HEK293T (cell line): ENCODE measurements around the gene PHLPP1.

ENCODE experiments used
- CTCF ChIA-PET: fragments of 350-600 bp; formaldehyde crosslinking; extraction: SDS; loops from one replicate; lab custom pipeline; 2021; ENCODE audit warnings: antibody characterized with exemption, inconsistent platforms; lab: Yijun Ruan, JAX
- POLR2A ChIA-PET: fragments of 350-600 bp; formaldehyde crosslinking; extraction: SDS; loops from one replicate; lab custom pipeline; 2020; ENCODE audit warnings: antibody characterized with exemption, inconsistent platforms; lab: Yijun Ruan, JAX
- DNase-seq: peaks from one replicate; pipeline ENCODE4 v3.0.0; 2012; ENCODE audit warnings: mixed read lengths; ENCODE audit errors: extremely low spot score
- ARNT ChIP-seq: fragments of 450-650 bp; IDR thresholded peaks from 2 replicates; pipeline ENCODE4 v1.6.1; 2017; ENCODE audit warnings: mild to moderate bottlenecking
- BHLHE40 ChIP-seq: fragments of 450-650 bp; IDR thresholded peaks from 2 replicates; pipeline ENCODE4 v1.6.1; 2016; ENCODE audit warnings: mild to moderate bottlenecking, moderate library complexity, borderline replicate concordance
- CTBP1 ChIP-seq: fragments of 450-650 bp; IDR thresholded peaks from 2 replicates; pipeline ENCODE4 v1.6.1; 2016; ENCODE audit warnings: borderline replicate concordance
- ELF4 ChIP-seq: fragments of 450-650 bp; IDR thresholded peaks from 2 replicates; pipeline ENCODE4 v1.6.1; 2017; ENCODE audit warnings: antibody characterized with exemption
- FOXA1 ChIP-seq: fragments of 450-650 bp; IDR thresholded peaks from 2 replicates; pipeline ENCODE4 v1.6.1; 2016; ENCODE audit warnings: mild to moderate bottlenecking
- FOXK2 ChIP-seq: fragments of 450-650 bp; IDR thresholded peaks from 2 replicates; pipeline ENCODE4 v1.6.1; 2016; ENCODE audit warnings: mild to moderate bottlenecking
- FOXM1 ChIP-seq: fragments of 450-650 bp; IDR thresholded peaks from 2 replicates; pipeline ENCODE4 v1.6.1; 2017; ENCODE audit warnings: mild to moderate bottlenecking, borderline replicate concordance
- HDGF ChIP-seq: fragments of 450-650 bp; IDR thresholded peaks from 2 replicates; pipeline ENCODE4 v1.6.1; 2017; ENCODE audit warnings: antibody characterized with exemption, borderline replicate concordance
- L3MBTL2 ChIP-seq: fragments of 450-650 bp; conservative IDR thresholded peaks from 2 replicates; pipeline ENCODE4 v1.6.1; 2016; ENCODE audit warnings: mild to moderate bottlenecking
- LEF1 ChIP-seq: fragments of 450-650 bp; IDR thresholded peaks from 2 replicates; pipeline ENCODE4 v1.6.1; 2017; ENCODE audit warnings: mild to moderate bottlenecking, borderline replicate concordance
- NFRKB ChIP-seq: fragments of 450-650 bp; IDR thresholded peaks from 2 replicates; pipeline ENCODE4 v1.6.1; 2016; ENCODE audit warnings: mild to moderate bottlenecking, moderate library complexity
- SP1 ChIP-seq: fragments of 450-650 bp; IDR thresholded peaks from 2 replicates; pipeline ENCODE4 v1.6.1; 2017
- SUZ12 ChIP-seq: fragments of 450-650 bp; IDR thresholded peaks from 2 replicates; pipeline ENCODE4 v1.6.1; 2016; ENCODE audit warnings: mild to moderate bottlenecking
- TARDBP ChIP-seq: fragments of 450-650 bp; IDR thresholded peaks from 2 replicates; pipeline ENCODE4 v1.6.1; 2016
- ZNF384 ChIP-seq: fragments of 450-650 bp; IDR thresholded peaks from 2 replicates; pipeline ENCODE4 v1.6.1; 2016
- TF ChIP-seq, protein P1 (sequence below): fragments of 450-650 bp; IDR thresholded peaks from 2 replicates; pipeline ENCODE4 v1.6.1; 2016

Gene PHLPP1

DNA sequence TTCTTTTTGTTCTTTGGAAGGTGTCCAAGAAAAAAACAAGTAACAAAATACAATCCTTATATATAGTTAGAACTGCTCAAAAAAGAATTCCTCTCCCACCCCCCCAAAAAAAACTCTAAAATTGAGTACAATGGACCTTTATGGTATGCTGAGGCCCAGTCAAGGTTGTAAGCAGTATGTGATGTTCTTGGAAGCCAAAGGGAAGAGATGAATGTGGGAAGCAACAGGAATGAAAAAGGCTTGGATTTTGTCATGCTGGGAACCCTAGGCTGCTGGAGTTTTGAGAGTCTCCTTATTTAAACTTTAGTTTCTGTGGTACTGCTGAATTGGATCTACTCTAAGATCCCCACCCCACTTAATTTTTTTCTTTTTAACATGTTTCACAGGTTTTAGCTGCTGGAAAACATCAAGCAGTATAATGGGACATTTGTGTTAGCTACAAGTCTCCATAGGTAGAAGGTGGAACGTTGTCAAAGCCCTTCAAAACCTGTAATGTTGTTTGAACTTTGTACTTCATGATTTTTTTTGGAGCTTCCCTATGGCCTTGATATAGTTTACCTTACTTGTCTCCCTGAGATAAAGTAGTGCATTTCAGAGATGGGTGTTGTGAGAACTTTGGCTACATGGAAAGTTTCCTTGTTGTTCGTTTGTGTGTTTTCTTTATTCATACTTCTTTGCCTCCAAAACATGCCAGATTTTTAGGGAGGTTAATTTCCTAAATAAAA lies 57.7 kb downstream of the PHLPP1 start:
- no peak for TF ChIP-seq CTBP1
- no peak for TF ChIP-seq HDGF
- TF ChIP-seq, protein P1, sequence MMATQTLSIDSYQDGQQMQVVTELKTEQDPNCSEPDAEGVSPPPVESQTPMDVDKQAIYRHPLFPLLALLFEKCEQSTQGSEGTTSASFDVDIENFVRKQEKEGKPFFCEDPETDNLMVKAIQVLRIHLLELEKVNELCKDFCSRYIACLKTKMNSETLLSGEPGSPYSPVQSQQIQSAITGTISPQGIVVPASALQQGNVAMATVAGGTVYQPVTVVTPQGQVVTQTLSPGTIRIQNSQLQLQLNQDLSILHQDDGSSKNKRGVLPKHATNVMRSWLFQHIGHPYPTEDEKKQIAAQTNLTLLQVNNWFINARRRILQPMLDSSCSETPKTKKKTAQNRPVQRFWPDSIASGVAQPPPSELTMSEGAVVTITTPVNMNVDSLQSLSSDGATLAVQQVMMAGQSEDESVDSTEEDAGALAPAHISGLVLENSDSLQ = no peak
- TF ChIP-seq BHLHE40 = no peak
- TF ChIP-seq LEF1 = no peak
- TF ChIP-seq SP1 = no peak
- TF ChIP-seq FOXK2 = no peak
- TF ChIP-seq ELF4 = no peak
- TF ChIP-seq TARDBP = no peak
- CTCF ChIA-PET = no interaction called here
- POLR2A ChIA-PET = no interaction called here
- no peak for DNase-seq

DNA sequence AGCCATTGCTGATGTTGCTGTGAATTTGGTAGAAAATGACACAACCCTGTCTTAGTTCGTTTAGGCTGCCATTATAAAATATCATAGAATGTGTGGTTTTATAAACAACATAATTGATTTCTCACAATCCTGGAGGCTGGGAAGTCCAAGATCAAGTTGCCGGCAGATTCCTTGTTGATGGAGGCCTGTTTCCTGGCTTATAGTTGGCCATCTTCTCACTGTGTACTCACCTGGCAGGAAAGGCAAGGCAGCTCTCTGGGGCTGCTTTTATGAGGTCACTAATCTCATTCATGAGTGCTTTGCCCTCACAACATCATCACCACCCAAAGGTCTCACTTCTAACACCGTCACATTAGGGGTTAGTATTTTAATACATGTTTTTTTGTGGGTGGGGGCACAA lies 58.4 kb downstream of the PHLPP1 start:
- no peak for TF ChIP-seq FOXM1
- no peak for TF ChIP-seq BHLHE40
- no peak for TF ChIP-seq NFRKB
- no peak for TF ChIP-seq ELF4
- ChIA-PET POLR2A (no interaction called here), CTCF (no interaction called here)
- DNase-seq = no peak

DNA sequence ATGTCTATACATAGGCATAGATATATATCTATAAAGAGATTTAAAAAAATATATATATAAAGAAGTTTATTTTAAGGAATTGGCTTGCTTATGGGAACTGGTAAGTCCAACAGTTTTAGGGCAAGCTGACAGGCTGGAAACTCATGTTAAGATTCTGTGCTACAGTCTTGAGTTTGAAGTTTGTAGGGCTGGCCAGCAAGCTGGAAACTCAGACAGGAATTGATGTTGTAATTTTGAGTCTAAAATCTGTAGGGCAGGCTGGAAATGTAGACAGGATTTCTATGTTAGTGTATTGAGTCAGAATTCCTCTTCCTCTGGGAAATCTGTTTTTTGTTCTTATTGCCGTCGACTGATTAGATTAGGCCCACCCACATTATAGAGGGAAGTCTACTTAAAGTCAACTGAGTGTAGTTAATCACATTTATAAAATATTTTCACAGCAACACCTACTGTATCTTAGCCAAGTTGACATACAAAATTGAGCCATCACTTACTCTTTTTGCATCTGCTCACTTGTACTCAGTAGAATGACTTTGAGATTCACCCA lies 60.8 kb downstream of the PHLPP1 start:
- TF ChIP-seq FOXA1 = no peak
- no peak for DNase-seq
- ChIA-PET POLR2A (no interaction called here), CTCF (no interaction called here)

DNA sequence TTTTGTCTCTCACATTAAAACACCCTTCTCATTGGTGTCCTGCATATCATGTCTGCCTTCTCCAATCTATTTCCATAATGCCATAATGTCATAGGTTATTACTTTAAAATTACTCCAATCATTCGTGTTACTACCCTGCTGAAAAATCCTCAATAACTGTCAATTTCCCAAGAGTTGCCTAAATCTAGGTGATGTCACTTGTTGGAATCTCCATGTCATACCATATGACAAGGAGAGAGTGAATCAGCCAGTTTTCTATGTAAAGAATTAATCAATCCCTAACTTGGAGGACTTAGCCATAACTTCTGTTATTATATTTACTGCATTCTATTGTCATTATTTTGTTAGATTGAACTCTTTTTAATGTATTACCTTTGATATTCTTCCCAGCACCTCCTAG lies 62.5 kb downstream of the PHLPP1 start:
- ChIA-PET CTCF (no interaction called here), POLR2A (no interaction called here)
- DNase-seq = no peak
- TF ChIP-seq CTBP1 (no peak), SP1 (no peak), FOXM1 (no peak), FOXA1 (no peak), ELF4 (no peak), NFRKB (no peak), HDGF (no peak), SUZ12 (no peak), L3MBTL2 (no peak), LEF1 (no peak), FOXK2 (no peak), BHLHE40 (no peak), ZNF384 (no peak), ARNT (no peak)
- TF ChIP-seq, protein P1 = no peak

DNA sequence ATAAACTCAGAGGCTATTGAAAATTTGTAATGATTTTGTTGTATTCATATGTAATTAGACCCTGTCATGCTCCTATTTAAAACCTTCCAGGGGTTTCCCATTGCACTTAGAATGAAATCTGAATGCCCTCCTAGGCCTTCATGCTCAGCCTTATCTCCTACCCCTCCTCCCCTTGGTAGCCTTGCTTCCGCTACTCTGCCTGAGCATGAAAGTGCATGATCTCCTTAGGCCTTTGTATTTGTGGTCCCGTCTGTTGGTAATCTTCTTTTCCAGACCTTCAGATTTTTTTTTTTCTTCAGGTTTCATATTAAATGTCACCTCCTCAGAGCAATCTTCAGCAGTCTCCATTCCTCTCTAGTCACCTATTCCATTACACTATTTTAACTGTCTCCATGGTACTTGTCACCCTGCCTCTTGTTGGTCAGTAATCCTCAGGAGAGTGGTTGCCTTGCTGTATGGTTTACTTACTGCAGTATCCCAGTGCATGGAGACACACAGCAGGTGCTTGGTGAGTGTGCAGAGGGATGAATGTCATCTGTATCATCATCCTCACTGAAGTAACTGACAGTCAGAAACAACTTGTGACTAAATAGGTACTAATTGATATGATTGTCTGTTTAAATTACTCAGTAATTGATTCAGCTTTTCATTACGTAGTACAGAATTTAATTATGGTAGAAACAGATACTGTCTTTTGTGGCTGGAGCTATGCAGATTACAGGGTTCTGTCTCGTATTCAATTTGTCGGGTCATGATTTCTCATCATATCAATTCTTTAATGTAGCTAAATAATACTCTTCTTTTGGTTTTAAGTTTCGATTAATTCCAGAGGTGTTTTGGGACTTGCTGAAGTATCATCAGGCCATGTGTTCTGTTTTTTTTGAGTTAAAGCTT lies 63.9 kb downstream of the PHLPP1 start:
- CTCF ChIA-PET = no interaction called here

DNA sequence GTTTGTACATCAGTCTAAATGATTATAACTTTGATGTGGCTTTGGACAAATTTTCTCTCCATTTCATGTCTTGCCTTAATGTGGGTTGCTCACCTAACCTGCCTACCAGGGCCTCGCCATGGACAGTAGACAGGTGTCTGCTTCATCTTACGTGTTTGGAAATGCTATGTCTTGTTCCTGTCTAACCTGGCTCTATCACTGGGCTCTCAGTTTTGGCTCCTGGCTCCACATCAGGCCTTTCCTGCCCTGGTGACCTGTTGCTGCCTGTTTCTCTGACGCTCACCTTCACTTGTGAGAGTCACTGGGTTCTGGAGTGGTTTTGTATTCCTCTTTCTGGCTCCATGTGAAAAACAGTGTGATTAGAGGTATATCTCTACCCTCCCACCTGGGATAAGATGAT lies 65.9 kb downstream of the PHLPP1 start:
- TF ChIP-seq ELF4 (no peak), CTBP1 (no peak), HDGF (no peak)
- CTCF ChIA-PET = no interaction called here
- DNase-seq = no peak
- POLR2A ChIA-PET = no interaction called here

More for the DNA sequence above, 63.9 kb downstream of the PHLPP1 start:
- TF ChIP-seq L3MBTL2 (no peak), HDGF (no peak), SUZ12 (no peak), LEF1 (no peak), ZNF384 (no peak), SP1 (no peak), BHLHE40 (no peak), TARDBP (no peak), FOXK2 (no peak)
- TF ChIP-seq, protein P1 = no peak
- POLR2A ChIA-PET = no interaction called here
- DNase-seq = no peak

DNA sequence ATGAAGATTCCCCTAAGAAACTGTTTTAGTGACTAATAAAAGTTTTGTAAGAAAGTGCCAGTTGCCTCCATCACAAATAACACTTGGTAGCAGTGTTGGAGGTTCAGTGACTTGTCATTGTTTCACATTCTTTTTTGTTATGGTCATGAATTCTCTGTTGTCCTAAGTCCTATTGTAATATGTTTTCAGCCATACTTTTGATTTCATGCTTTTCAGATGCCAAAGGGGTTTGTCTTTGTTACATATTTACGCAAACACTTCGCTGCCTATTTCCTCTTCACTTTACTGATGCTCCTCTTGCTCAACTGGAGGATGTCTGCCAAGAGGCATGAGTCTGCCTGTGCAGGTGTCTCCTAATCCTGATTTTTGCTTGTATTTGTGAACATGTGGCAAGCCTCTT lies 66.6 kb downstream of the PHLPP1 start:
- ChIA-PET POLR2A (no interaction called here), CTCF (no interaction called here)
- no peak for TF ChIP-seq CTBP1
- no peak for TF ChIP-seq FOXM1
- no peak for TF ChIP-seq SP1
- no peak for TF ChIP-seq ELF4
- TF ChIP-seq FOXK2 = no peak
- TF ChIP-seq TARDBP = no peak
- TF ChIP-seq NFRKB = no peak
- TF ChIP-seq, protein P1 = no peak

More for the DNA sequence above, 66.6 kb downstream of the PHLPP1 start:
- DNase-seq = no peak
